ENCODE data around the gene PNRC2.
"Not testable (repeated sequence)": the region's sequence is repeated elsewhere in the genome, so short reads cannot be mapped to it uniquely, and the experiment has no call there.

The PNRC2 gene

DNA sequence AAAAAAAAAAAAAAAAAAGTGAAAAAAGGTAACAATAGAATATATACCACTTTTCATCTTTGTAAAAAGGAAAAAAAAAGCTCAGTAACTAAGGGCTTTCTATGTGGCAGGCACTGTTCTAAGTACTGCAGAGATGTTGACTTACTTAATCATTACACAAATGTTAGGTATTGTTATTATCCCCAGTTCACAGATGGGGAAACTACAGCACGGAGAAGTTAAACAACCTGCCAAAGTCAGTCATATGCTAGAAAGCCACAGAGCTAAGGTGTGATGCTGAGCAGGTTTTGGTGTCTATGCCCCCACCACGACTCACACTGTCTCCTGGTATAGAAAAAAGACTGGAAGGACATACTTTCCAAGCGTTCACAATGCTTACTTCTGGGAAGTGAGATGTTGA, 6.6 kb upstream of the PNRC2 start:
- no peak for DNase-seq

DNA sequence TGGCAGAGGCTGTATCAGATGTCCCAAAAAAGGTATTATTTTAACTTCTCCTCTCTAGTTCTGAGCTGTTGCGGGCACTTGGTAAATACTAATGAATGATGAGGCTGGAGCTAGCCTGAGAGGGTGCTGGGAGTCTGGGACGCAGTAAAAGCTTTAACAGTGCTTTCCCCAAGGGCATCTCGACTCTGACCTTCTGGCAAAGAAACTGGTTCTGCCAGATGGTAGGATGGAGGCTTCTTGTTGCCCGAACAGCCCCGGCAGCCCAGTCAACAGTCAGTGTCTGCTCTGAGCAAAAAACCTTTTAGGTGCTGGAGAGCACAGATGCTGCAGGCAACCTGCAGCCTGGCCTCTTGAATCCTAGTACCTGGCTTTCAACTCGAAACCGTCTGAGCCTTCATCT, 2.5 kb upstream of the PNRC2 start:
- DNase-seq, result peak; percentile 95

DNA sequence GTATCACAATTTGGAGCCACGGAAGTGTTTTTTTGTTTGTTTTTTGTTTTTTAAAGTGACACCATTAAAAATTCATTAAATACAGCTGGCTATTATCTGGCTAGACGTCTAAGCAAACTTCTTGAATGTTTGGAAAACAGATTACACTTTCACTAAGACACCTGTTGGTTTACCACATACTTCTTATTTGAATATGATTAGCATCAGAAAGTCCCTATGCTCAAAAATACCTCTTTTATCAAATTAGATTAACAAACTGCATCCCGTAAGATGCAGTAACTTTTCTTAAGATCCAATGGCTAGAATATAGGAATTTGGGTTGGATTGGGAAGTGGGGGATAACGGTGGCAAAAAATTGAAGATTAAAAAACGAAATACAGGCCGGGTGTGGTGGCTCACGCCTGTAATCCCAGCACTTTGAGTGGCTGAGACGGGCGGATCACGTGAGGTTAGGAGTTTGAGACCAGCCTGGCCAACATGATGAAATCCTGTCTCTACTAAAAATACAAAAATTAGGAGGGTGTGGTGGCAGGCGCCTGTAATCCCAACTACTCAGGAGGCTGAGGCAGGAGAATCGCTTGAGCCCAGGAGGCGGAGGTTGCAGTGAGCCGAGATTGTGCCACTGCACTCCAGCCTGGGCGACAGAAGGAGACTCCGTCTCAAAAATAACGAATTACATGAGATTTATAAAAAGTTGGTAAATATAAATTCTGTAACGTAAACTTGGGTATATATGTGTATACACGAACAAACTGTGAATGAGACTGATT, 1.4 kb upstream of the PNRC2 start:
- not testable (repeated sequence) for DNase-seq

DNA sequence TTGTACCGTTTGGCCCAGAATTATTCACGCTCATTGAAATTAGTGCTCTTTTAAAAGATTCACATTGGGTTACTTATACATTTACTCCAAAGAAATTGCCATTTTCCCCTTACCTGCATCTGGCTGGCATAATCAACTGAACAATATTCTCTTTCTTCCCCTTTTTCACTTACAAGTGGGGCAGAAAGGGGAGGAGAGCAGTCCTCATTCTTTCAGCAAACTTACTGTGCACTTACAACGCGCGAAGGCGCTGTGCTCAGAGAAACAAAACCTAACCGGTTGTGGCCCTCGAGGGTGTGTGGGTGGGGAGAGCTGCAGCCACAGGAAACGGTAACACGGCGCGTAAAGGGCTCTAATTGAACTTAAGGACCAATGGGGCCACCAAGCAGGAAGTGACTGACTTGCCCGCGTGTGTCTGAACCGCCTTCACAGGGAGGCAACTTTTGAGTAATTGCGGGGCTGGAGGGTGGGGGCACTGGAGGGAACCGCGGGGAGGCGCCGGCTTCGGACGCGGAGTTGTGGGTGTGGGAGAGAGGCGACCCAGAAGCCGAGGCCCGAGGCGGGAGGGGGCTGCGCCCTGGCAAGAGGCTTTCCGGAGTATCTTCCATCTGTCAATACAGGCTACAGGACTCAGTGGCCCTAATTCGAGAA, 693 bp upstream of the PNRC2 start:
- peak; percentile 98 for DNase-seq

DNA sequence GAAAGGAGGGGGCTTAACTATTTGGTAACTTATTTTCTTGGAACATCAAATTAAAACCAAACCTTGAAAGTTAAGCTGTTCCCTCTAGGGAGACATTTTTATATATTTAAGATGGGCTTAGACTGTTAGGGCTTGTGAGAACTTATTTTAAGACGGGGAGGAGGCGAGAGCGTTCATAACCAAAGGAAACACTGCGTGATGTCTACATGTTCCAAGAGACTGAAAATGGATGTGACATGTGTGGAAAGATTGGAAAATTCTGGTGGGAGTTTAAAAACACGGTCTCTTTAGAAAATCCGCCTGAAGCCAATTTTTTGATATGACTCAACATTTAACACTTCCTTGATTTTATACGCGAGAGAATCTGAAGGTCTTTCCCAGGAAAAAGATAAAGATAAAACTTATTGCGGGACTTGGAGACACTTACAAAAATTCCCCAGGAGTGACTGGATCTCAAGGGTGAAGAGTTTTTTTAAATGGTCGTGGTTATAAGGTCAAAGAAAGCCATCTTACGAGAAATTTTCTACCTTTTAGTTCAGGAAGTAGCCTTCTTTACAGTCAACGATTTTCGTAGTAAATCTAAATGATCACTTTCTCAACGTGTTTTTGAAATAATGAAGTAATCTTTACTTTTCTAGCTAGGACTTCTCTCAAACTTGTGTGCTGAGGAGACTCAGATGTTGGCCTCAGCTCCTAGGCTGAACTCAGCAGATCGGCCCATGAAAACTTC, 828 bp downstream of the PNRC2 start:
- no peak for DNase-seq

DNA sequence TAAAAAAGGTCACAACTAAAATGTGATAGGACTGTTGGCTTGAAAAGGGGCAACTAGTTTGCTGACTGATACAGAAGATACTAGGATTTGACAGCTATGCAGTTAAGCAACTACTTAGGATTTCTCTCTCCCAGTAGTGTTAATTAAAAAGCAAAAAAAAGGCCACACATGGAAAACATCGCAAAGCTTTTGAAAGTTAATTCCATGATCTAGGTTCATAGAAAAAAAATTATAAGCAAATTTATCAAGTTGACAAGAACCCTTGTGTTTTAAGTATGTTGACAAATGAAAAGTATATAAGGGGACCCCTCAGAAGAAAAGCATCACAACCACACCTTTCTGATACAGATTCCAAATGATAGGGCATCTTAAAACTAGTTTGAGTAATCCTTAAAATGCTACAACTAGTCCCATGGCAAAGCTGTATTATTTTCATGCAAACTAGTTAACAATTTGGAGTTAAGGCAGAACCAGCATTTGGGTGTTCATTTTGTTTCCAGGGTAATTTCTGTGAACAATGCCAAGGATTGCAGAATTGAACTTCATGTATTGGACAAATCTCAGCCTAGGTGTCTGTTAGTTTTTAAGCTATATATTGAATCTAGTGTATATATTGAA, 4.1 kb downstream of the PNRC2 start:
- DNase-seq, result no peak

DNA sequence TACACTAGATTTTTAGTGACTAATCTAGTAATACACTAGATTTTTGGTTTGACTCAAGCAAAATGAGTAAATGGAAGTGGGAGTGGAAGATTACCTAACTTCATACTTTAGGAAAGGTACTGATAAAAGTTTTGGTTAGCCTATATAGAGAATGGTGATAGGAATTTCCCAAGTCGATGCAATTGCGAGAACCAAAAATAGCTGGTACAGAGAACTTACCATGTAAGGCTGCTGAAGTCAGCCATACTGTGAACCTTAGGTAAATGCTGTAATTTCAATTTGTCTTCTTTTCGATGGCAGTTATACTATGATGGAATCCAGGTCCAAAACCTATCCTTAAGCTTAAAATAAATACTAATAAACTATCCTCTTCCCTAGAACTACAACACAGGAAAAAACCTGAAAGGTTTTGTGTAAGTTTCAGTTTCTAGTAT, 4.6 kb downstream of the PNRC2 start:
- DNase-seq, result no peak

DNA sequence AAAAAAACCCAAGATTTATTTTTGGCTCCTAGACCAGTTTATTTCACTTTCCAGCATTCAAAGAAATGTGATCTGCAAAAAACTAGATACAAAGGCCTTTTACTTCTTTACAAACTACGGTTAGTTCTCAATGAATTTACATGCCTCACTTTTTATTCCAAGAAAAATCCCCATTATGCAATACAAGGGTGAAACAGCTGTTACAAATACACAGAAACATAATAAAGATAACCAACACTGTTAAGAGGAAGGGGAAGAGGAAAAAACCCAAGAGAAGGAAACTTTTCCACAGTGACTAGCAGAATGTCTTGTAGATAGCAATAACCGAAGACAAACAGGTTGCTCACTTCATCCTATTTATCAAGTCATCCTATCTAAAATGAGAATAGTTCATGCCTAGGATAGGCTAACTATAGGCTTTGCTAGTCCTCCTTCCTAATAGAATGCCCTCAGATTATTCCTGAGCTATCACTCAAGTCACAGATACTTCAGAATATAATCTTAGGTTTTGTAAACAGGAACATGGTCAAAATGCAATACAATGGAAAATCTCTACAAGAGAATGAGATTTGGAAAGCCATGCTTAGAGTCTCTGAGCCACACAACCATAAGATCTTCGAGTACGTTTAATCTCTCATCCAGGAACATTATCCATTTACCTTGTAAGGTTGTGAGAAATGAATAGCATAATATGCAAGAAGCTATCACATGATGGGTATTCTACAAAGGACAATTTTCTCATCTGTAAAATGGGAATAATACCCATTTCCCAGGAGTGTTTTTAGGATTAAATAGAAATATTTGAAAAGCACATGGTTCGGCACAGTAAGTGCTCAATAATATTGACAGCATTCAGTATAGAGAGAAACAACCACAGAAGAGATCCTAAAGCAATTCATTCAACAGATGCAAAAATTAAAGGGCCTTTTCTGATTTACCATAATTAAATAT, 5.4 kb downstream of the PNRC2 start:
- DNase-seq, result no peak

DNA sequence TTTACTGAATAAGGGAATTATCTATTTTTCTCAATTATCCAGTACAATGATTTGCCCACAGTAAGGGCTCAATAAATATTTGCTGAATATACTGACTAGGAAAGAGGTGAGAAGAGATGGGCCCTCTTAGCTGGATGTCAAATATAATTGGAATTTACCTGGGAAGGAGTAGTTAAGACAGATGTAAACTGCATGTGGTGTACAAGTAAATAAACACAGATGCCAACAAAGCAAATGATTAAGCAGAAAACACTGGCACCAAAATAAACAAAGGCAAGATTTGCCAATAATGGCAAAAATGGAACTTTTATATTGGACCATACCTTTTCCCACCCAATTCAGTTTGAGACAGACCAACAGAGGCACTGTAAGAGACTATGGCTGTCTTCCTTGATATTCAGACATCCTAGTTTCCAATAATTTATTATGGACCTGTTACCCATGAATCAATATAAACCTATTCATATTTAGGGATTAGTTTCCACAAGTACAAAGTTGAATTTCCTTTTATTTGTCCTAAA, 7.4 kb downstream of the PNRC2 start:
- DNase-seq, result no peak

DNA sequence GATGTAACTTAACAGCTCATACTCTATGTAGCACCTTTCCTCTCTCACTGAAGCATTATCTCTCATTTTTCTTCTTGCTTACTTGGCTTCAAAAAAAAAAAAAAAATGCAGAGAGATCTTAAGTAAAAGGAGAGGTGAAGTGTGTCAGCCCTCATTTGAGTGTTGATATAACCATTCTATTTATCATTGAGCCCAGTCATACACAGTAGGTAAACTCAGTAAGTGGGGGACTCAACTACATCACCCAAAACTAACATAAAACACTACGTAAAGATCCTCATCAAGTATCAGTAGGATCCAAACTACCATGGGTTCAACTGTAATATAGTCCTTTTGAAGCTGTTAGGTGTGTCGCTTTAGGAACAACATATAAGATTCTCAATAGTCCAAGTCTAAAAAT, 8.2 kb downstream of the PNRC2 start:
- no peak for DNase-seq

DNA sequence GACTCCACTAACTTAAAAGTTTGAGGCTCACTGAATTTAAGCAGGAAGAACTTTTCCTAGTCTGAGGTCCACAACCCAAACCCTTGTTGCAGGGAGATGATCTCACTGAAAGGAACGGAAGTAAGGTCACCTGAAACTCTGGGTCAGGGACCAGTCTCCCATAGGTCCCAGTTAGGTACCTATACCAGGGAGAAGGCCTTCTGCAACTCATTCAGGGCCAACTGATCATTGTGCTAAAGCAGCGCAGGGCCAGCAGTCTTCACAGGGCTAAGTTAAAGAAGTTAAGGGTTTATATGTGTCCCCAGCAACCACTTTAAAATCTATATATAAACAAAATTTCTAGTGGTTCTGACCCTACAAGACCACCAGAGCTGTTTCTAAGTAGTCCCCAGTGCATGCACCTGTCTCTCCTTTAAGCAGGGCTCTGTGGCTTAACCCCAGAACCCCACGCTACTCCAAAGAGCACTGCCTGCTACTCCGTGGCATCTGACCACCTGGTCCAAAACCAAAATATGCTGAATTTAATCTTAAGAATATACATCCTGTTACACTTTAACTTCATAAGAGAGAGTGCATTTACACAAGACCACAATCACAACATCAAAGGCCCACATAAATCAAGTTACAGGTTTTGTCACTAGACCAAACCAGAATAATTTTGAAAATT, 17.7 kb downstream of the PNRC2 start:
- DNase-seq, result no peak

DNA sequence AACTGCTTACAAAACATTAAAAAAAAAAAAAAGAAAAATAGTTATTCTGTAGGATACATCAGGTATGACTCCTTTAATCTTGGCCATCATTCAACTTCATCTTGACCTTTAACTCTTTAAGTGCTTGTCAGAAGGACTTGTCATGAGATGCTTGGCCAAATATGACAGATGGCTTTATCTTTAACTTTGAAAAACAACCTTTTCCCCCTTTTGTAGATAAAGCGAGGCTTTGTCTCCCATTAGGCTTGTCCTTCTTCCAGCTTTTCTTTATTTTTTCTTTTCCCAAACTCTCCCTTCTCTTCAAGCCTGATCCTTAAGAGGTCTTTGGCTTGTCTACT, 18.2 kb downstream of the PNRC2 start:
- no peak for DNase-seq

DNA sequence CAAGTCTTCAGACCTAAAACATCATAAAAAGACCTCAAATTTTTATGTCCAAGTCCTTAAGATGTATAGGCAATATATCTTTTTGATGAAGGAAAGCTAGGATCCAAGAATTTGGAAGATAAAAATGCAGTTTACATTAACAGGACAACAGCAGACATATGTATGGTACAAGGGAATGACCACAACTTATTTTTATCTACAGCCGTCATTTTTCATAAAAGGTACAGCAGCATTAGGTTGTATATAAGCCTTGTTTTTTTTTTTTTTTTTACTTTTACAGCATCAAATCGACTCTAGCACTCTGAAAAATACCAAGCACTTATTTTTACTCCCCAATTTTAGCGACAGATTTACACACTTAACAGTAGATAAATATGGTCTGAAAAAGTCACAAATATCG, 19.2 kb downstream of the PNRC2 start:
- DNase-seq, result no peak

DNA sequence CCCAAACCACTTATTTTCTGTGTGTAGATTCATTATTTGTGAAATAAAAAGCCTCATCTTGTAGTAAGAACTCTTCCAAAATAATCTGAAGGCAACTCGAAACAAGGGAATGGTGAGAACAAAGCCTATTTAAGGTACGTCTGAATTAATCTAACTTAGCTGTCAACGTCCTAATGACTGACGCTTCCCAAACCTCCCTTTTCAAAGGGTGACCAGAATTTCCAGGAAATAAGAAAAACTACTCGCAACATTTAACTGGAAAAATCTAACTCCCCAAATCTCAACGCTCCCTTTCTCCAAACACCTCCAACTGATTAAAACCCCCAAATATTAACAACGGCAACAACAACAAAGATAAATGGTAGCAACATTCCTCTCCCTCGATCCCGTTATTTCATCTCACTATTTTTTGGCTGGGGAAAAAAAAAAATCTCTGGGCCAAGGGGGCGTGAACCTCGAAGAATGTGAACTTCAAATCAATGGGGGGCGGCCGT, 19.8 kb downstream of the PNRC2 start:
- DNase-seq, result no peak

DNA sequence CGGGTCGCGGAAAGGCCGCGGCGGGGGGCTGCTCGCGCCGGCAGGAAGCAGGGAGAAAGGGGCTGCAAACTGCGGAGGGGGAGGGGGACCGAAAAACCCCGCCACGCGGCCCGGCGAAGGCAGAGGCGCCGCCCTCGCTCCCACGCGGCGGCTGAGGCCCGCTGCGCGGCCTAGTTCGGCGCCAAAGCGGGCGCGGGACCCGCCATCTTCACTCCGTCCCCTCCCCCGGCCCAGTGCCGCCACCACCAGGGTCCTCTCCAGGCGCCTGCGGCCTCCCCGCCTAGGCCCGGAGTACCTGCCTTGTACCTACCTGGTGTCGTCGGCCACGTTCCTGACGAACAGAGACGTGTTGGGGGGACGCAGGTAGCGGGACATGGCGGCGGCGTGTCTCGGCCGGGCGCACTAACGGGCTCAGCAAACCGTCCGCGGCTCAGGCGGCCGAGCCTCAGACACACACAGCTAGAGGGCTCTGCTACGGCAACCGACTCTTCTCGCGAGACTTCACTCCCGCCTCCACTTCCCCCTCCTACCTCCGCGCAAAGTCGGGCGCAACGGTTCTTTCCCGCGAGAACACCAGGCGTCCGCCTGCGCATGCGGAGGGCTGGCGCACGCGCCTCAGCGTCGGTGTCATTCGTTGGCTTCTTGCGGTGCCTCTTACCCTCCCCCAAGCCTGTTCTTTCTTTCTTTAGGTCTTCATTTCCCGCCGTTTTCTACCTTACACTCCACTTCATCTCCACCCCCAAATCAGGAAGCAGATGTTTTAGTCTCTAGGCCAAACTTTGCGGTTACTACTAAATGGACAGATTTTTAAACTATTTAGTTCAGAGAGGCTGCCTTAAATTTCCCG, 20.5 kb downstream of the PNRC2 start, which contains the start of gene SRSF10:
Gene SRSF10, minus strand, starts transcription at position 447 of the 847 bp plus-strand sequence. Its CDS starts 72 bp downstream, at position 375.
- peak; percentile 99 for DNase-seq

DNA sequence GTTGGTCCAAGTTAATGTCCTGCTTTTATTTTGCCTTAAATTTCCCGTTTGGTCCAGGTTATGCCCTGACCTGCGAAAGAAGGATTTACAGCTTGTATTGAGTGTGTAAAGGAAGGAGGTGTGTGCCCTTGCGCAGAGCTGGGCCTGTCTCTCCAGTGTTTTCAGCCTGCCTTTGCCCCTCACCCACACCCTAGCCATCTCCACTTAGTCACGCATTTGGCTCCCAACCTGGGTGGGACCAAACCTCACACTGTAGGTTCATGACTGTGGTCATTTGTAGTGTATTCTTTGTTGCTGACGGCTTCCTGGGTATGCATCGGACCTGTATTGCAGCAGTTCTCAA, 21.1 kb downstream of the PNRC2 start:
- peak; percentile 68 for DNase-seq

DNA sequence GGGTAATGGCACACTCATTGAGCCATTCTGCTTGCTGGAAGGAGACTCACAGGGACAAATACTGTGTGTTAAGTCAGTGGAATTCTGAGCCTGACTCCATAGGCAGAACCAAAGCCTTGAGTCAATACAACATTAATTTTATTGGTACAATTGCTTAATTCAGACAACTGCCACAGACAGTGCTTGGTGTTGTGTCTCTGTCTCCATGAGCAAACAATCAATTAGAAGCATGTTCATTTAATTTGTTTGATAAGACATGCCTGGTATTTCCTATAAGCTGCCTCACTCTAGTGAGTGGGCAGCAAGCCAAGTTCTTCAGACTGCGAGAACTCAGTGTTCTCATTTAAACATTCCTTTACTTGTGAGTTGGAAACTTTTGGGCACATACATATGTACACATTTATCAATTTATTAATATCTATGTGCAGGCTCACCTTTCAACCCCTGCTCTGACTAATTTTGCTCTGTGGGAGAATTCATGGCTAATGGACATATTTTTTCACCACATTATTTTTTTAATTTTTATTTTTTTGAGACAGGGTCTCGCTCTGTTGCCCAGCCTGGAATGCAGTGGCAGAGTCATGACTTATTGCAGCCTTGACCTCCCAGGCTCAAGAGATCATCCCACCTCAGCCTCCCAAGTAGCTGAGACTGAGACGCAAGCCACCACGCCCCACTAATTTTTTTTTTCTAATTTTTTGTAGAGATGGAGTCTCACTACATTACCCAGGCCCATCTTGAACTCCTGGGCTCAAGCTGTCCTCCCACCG, 25.0 kb downstream of the PNRC2 start:
- no peak for DNase-seq

DNA sequence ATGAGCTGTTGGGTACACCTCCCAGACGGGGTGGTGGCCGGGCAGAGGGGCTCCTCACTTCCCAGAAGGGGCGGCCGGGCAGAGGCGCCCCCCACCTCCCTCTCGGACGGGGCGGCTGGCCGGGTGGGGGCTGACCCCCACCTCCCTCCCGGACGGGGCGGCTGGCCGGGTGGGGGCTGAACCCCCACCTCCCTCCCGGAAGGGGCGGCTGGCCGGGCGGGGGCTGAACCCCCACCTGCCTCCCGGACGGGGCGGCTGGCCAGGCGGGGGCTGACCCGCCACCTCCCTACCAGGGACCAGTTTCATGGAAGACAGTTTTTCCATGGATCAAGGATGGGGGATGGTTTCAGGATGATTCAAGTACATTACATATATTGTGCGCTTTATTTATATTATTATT, 27.4 kb downstream of the PNRC2 start:
- not testable (repeated sequence) for DNase-seq

DNA sequence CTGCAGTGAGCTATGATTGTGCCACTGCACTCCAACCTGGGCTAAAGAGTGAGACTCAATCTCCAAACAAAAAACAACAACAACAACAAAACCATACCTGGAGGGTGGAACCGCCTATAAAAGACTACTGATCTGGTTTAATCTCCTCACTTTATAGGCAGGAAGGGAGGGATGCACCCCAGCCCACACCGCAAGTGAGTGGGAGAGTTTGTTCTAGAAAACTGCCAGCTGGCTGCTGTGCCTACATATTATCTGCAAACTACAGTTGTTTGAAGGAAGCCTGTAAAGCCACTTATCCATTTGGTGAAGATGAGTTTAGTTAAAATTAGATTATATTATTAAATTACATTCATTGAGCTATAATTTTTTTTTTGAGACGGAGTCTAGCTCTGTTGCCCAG, 29.6 kb downstream of the PNRC2 start:
- no peak for DNase-seq

DNA sequence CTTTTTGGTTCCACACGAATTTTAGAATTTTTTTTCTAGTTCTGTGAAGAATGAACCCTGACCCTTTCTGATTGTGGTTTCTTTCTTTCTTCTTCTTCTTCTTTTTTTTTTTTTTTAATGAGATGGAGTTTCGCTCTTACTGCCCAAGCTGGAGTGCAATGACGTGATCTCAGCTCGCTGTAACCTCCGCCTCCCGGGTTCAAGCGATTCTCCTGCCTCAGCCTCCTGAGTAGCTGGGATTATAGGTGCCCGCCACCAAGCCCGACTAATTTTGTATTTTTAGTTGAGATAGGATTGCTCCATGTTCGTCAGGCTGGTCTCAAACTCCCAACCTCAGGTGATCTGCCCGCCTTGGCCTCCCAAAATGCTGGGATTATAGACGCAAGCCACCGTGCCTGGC, 32.4 kb downstream of the PNRC2 start:
- not testable (repeated sequence) for DNase-seq
